NCI-H1436 treated with DMSO at 0.1 percent for 48 hours (cell line): Measurements from ENCODE around the gene SLC35C1.
"Not testable (repeated sequence)": the region's sequence is repeated elsewhere in the genome, so short reads cannot be mapped to it uniquely, and the experiment has no call there.

ENCODE experiments used
- DNase-seq: peaks from one replicate; lab custom pipeline; 2025; lab: John Stamatoyannopoulos, UW

Gene SLC35C1

DNA sequence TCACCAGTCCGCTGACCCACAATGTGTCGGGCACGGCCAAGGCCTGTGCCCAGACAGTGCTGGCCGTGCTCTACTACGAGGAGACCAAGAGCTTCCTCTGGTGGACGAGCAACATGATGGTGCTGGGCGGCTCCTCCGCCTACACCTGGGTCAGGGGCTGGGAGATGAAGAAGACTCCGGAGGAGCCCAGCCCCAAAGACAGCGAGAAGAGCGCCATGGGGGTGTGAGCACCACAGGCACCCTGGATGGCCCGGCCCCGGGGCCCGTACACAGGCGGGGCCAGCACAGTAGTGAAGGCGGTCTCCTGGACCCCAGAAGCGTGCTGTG, 6.1 kb downstream of the SLC35C1 start:
- DNase-seq, result no peak

DNA sequence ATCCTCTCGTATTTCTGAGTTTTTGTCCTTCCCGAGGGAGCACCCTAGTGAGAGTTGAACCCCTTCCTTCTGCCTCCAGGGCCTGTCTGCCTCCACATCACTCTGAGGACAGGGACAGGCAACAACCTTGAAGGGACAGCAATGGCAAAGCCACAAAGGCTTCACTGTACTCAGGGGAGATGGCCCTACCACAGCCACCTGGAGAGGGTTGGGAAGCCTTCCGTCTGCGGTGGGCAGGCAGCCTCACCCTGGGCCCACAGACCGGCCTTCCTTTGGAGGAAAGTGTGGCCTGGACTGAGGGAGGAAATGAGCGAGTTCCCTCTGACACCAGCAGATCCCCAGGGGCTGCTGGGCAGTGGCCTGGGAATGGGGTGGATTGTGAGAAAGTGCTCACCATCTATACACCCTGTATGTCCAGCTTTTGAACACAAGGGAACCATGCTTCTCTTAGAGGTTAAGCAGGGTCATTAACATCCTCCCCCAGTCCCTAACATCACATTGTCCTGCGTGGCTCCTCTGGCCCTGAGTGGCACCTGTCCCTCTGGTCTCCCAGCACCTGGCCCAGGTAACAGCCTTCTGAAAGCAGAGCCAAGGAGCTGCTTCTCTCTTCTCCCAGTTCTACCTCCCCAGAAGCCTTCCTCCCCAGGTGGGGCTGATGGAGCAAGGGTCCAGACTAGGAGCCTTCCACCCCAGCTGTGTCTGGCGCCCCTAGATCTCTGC, 6.8 kb downstream of the SLC35C1 start:
- DNase-seq, result no peak

DNA sequence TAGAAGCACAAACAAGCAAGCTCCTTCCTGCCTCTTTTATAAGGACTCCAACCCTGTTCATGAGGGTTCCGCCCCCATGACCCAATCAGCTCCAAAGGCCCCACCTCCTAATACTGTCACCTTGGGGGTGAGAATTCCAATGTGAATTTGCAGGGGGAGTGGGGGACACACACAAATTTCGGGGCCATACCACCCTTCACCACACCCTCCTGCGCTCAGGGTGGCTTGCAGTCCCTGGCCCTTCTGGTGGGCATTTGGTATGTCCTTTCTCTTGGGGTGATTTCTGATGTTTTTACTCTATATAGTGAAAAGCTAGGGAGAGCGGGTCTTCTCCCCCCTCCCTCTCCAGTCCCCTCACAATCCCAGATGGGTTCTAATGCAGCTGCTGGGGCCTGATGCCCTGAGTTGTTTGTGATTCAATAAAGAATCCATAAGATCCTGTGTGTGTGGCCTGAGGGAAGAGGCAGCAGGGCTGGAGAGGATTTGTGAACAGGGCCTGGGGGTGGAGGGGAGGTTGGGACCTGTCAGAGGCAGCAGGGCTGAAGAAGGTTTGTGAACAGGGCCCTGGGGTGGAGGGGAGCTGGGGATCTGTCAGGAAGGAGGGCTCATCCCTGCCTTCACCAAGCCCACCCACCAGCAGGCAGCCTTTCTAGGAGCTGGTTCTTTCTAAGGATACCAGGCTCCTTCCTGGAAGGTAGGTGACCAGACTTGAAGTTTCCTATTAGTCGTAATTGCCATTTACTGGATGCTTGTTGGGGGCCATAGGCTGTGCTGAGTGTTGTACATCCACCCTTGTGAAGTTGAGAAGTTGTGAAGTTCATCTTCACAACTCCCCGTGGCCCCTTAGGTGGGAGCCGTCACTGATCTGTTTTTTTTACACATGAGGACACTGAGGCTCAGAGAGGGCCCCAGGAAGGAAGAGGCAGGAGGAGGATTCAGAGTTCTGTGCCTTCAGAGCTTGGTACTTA, 7.9 kb downstream of the SLC35C1 start:
- DNase-seq, result no peak

DNA sequence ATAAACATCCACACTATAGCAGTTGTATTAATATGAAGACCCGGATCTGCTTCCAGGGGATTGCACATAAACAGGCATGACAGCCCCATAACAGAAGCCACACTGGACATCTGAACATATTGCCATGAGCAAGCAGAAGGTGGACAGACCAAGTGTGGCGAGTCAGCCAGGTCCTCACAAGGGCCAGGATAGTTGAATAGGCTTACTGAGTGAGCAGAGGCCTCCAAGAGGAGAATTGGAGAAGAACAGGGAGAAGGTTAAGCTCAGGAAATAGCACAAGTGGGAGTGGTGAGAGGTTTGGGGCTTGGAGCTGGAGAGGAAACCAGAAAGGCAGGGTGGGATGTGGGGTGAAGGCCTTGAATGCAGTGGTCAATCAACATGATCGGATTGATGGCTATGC, 10.8 kb downstream of the SLC35C1 start:
- DNase-seq, result no peak

DNA sequence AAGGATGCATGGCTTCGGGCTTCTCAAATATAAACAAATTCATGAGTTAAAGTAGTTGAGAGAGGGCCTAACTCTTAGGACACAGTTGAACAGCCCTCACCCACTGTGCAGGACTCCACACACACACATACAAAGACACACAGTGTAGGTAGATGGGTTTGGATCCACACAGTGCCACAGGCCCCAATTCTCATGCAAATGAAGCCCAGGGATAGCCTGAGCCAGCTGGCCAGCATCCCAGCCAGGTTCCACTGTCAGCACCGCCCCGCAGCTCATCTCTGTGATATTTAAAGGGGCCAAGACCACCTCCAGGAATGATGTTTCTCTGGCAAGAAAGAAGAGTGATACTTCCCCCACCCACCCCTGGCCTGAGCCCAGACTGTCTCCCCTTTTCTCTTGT, 11.7 kb downstream of the SLC35C1 start:
- DNase-seq, result no peak

DNA sequence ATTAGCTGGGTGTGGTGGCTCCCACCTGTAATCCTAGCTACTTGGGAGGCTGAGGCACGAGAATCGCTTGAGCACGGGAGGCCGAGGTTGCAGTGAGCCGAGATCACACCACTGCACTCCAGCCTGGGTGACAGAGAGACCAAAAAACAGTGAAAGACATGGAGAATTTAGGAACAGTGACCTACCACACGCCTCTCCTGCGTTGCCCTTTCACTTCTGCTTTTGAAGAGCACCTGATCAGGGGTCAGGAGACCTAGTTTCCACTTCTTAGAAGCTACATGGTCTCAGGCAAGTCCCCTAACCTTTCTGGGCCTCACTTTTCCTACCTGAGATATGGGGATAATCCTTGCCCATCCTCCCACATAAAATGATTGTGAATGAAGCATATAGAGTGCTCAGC, 12.2 kb downstream of the SLC35C1 start:
- no peak for DNase-seq

DNA sequence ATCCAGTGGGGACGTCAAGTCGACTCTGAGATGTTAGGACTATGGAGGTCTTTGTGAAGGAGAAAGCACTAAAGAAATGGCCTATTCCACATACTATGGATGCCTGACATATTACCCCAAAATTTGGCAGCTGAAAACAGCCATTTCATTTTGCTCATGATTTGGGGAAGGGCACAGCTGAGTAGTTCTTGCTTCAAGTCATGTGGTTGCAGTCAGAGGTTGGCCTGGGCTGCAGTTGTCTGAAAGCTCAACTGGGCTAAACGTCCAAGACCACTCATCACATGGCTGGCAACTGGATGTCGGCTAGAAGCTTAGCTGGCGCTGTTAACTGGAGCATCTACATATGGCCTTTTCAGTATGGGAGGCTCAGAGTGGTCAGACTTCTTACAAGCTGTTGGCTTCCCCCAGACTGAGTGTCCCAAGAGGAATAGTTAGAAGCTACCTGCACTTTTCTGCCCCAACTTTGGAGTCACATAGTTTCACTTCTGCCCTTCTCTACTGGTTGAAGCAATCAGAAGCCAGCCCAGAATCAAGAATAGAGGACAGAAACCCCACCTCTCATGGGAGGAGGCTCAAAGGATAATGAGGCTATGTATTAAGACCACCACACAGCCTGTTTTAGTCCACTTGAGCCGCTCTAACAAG, 14.1 kb downstream of the SLC35C1 start:
- no peak for DNase-seq

DNA sequence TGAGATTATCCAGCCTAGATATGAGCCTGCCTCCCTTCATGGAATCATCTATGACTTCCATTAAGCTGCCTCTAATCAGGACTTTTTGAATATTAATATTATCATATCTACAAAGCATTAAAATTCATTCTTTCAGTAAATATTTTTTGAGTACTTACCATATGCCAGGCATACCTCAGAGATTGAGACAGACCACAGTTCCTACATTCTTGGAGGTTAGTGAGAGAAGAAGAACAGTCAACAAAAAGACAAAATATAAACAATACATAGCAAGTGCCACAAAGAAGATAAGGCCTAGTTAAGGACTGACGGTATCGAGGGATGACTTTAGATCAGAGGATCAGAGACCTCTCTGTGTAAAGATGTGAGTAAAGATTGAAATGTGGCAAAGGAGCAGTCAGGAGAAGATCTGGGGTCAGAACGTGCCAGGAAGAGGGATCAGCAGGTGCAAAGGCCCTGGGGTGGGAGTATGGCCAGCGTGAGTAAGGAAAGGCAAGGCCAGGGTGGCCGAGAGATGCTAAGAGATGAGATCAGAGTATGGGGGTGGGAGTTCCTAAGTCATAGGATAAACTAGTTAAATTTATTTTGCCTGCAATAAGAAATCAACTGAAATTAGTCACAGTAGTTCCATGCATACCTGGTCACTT, 15.4 kb downstream of the SLC35C1 start:
- DNase-seq, result no peak

DNA sequence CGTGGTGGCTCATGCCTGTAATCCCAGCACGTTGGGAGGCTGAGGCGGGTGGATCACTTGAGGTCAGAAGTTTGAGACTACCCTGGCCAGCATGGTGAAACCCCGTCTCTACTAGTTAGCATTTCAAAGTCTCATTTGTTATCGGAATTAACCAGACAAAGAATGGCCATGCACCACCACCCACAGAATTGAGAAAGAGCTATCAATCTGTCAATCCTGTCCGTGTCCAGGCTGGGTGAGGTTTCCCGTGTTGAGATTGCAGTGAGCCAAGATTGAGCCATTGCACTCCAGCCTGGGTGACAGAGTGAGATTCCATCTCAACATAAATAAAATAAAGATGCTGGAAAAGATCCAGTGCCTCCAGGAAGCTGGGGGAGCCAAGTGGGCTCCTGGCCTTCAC, 21.5 kb downstream of the SLC35C1 start:
- not testable (repeated sequence) for DNase-seq

DNA sequence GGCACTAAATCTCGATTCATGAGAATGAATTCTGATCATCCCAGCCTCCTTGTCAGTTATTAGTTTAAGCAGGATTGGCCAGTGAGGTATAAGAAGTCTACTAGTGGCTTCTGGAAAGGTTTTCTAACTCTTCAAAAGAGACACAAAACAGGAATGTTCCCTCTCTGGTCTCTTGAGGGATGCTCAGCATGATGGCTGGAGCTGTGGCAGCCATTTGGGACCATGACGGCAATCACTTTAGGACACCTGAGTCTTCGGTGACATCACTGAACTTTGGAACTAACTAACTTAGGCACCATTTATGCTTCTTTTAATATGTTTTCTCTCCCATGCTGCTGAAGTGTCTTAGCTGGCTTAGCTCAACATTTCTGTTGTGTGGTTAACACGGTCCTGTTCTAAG, 22.2 kb downstream of the SLC35C1 start:
- no peak for DNase-seq

DNA sequence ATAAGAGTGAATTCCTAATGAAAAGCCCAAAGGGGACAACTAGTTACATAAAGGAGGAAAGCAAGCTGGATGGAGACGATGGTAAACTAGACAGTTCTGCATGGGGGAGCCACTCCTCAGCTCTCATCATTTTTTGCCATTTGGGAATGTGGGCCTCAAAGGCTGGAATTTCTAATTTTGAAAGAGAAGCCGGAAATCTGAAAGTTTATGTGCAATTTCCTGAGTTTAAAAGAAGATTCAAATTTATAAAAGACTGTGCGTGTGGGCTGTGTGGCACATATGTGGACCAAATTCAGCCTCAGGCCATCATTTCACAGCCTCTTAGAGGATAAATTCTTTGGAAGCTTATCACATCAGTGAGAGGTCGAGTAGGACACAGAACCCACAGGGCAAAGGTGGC, 24.0 kb downstream of the SLC35C1 start:
- no peak for DNase-seq

DNA sequence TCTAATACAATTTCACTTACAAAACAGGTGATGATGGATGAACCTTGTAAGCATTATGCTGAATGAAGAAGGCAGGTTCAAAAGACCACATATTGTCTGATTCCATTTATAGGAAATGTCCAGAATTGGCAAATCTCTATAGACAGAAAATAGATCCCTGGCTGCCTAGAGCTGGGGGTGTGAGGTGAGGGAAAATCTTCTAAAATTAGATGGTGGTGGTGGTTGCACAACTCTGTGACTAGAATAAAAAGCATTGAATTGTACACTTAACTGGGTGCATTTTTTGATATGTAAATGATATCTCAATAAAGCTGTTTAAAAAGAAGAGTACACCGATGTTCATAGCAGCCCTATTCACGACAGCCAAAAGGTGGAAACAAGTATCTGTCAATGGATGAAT, 25.6 kb downstream of the SLC35C1 start:
- DNase-seq, result no peak

DNA sequence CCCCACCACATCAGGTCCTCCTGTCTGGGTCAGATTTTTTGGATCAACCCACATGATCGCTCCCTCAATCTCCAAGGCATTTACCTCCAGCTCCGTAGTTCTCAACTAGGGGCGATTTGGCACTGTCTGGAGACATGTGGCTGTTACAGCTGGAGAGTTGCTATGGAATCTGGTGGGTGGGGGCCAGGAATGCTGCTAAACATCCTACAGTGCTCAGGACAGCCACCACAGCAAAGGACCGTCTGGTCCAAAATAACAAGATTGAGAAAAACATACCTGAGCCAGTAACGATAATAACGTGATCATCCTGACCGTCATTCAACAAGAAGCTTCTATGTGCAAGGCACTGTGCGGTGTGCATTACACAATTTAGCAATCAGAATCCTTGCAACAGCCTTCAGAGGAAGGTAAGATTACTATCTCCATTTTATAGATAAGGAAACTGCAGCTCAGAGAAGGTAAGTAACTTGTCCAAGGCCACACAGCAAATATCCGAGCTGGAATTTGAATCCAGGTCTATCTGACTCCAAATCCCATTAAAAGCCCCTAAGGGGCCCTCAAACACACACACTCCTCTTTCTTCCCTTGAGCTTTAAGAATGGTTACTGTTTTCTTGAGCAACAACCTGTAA, 28.0 kb downstream of the SLC35C1 start:
- DNase-seq, result no peak

DNA sequence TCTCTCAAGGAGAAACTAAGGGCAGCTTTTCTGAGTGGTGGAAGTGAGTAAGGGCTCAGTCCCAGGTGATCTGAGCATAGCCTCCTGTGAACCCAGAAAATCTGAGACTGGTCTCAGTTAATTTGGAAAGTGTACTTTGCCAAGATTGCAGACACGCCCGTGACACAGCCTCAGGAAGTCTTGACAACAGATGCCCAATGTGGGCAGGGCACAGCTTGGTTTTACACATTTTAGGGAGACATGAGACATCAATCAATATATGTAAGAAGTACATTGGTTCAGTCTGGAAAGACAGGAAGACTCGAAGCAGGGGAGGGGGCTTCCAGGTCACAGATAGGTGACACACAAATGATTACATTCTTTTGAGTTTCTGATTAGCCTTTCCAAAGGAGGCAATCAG, 28.8 kb downstream of the SLC35C1 start:
- DNase-seq, result no peak

DNA sequence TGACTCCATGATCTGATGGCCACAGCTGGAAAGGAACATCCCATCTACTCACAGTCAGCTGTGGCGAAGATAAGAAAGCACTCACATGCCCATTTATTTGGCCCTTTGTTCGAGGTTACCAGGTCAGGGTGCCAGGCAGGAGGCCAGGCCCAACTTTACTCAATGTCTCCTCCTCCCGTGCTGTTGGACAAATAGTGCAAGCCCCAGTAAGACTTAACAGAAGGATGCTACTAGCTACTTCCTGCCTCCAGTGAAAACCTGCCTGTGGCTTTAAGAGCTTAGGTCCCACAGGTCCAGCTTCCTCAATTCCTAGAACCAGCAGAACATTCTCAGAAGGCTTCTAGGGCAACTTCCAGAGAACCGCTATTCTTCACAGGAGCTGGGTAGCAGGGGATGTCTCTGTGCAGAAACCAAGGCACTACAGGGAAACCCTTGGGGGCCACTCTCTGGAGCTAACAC, 29.4 kb downstream of the SLC35C1 start:
- DNase-seq, result no peak

DNA sequence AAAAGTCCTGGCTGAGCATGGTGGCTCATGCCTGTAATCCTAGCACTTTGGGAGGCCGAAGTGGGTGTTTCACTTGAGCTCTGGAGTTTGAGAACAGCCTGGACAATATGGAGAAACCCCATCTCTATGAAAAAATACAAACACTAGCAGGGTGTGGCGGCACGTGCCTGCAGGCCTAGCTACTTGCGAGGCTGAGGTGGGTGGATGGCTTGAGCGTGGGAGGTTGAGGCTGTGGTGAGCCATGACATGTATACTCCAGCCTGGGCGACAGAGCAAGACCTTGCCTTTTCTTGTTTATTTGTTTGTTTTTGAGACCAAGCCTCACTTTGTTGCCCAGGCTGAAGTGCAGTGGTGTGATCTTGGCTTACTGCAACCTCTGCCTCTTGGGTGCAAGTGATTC, 34.3 kb downstream of the SLC35C1 start:
- DNase-seq, result no peak

DNA sequence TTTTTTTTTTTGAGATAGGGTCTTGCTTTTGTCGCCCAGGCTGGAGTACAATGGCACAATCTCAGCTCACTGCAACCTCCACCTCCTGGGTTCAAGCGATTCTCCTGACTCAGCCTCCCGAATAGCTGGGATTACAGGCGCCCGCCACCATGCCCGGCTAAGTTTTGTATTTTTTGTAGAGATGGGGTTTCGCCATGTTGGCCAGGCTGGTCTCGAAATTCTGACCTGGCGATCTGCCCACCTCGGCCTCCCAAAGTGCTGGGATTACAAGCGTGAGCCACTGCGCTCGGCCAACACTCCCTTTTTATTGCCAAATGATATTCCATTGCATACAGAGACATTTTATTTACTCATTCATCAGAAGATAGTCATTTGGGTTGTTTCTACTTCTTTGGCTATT, 35.3 kb downstream of the SLC35C1 start:
- DNase-seq, result not testable (repeated sequence)

DNA sequence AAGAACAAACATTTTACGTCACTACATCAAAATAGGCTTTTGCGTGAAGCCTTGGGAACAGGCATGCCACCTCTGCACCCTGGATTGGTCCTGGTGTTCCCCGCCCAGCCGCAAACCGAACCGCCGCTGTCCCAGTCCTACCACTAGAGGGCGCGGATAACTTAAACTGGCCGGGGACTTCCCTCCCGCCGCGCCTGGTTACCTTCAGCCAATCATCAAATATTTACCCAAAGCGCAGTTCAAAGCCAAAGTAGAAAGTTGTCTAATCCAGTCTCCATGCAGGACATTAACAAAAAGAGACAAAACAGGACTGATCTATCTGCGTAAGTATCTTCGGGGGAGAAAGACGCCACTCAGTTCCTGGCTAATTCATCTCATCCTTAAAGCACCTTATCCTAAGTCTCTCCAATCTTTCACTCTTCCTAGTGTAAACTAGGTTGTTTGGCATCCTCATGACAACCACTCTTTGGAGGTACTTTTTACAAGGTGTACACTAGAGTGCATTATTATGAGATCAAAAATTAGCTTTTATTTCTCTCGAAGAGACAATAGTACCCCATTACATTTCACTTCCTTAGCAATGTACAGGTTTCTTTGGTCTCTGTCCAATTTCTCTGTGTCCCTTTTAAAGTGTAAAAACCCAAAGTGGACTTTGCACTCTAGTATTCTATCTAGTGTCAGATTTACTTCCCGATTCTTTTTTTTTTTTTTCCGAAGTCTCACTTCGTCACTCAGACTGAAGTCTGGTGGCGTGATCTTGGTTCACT, 38.4 kb downstream of the SLC35C1 start:
- peak; percentile 23 for DNase-seq

DNA sequence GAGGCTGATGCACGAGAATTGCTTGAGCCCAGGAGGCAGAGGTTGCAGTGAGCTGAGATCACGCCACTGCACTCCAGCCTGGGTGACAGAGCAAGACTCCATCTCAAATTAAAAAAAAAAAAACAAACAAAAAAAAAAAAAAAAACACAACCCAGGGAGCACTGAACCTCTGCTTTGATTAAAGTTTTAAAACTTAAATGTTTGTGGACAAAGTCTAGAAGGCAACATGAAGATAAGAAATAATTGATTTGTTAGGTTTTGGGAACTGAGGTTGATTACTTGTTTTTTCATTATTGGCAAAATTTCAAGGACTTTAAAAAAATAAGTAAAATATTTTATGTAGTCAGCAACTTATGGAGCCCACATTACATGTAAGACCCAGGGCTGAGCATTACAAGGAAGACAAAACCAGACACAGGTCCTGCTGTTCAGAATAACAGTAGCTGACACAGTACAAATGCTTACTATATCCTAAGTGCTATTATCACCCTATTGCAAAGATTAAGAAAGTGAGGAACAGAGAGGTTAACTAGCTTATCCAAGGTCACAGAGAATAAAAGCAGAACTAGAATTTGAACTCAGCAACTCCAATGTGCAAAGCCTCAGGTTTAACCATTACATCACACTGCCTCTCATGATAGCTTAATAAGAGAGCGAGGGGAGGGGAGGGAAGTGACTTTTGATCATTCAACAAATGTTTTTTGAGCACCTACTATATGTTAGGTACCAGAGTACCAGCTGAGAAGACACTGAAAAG, 40.1 kb downstream of the SLC35C1 start:
- no peak for DNase-seq

DNA sequence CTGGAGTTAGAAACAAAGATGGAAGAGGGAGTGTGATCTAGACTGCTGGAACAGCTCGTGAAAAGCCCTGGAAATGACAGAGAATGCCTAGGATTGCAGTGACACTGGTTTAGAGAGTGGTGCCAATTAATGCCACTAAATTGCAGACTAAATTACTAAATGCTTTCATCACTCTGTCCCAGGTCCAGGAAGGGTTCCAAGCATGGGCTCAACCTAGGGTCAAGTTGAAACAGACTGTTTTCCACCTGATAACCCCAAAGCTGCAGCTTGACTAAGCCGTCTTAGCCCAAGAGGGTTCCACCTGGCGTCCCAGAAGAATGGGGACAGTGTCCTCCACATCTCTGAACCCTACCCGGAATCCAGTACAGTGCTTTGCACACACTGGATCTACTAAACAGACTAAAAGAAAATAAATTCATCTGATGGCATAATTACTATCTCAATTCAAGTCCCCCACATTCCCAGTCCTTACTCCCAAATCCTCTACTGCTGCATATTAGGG, 41.3 kb downstream of the SLC35C1 start:
- no peak for DNase-seq
